ENCODE results near the gene CARD10.

Gene CARD10

DNA sequence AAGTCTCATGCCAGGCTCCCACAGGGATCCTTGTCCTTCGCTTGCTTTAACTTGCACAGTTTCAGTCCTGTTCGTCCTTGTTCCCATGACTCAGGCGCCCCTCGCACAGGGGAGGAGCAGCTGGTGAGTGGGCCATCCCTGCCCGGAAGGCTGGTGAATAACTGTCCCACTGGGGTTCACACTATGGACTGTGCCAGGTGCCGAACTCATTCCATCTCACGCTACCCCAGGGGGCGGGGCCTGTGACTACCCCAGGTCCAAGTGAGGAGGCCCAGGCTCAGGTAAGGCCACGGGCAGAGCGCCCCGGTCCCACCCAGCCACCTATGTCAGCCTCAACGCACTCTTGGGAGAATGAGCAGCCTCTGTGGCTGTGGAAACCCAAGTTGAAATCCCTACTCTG is 7.2 kb upstream of the CARD10 start:
- DNase-seq = no peak

DNA sequence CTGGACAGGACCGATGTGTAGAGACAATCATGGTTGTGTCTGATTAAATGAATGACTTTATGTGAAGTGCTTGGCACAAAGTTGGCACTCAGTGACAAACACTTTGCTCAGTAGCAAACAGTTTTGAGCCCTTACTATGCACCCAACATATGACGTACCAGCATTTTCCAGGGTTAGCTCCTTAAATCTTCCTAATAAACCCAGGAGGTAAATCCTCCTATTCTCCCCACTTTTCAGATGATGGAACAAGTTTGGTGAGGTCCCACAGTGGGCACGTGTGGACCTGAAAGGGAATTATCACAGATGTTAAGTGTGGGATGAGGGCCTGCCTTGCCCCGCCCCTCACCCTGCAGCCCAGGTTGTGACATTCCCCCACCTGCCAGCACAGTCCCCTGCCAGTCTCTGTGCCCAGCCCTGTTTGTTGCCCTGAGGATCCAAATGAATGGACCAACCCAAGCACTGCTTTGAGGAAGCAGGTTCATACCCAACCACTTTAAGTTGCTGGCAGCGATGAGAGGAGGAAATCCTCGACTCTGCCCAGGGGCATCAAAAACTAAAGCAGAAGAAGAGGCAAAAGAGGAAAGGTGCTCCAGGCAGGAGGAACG is 6.6 kb upstream of the CARD10 start:
- no peak for DNase-seq

DNA sequence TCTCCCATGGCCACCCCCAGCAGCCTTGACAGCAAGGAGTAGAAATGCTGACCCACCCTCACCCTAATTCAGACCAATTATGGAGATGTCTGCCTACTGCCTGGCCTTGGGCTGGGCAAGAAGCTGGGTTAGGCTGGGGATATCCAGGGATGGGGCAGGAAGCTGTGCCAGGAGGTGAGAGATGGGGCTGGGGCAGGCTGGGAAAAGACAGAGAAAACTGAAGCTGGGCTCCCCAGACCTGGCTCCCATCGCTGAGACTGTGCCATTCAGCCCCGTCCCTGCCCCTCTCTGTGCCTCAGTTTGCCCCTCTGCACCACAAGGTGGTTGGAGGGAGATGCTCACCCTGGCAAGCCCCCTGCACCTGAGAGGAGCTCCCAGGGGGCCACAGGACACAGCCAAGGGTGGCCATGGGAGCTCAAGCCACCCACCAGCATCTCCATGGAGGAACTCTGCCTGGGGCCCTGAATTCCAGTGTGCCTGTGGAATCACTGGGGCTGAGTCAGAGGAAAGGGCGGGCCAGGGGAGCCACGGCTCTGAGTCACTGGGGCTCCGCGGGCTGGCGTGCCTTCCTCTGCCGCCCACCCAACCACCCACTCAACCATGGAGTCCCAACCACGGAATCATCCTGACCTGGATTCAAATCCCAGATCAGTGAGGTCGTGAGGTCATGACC is 6.0 kb upstream of the CARD10 start:
- peak; percentile 81 for DNase-seq

DNA sequence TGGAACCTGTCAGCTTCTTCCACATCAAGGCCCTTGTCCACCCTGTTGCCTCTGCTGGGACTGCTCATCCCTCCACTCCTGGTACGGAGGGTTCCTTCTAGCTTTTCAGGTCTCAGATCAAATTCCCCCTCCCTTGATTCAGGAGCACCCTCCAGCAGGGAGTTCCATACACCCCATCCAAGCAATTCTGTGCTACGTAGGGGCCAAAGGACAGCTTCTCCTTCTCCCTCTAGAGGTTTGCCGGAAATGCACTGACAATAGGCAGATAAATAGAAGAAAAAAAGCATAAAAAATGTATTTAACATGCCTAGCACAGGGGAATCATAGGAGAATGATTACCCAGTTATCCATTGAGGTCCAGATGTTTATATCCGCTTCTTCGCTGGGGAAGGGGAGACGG is 3.3 kb upstream of the CARD10 start:
- no peak for DNase-seq

DNA sequence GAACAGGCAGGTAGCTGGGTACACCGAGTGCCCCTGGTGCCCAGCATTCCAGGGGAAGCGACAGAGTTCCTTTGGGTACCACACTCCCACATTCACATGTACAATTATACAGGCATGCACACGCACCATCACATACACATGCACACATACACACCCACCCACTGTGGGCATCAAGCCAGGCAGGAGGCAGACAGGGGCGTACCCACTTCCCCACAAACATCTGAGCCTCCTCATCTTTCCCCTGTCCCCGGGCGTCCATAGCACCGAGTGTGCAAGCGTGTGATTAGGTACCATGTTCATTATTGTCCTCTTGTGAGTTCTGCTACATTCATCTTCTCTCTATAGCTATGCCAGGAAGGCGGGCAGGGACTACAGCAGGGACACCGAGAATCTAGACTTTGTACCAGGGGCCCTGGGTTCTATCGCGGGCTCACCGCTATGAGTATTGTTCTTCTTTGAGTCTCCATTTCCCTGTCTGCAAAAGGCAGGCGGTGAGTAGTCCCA is 2.1 kb upstream of the CARD10 start:
- DNase-seq = no peak

DNA sequence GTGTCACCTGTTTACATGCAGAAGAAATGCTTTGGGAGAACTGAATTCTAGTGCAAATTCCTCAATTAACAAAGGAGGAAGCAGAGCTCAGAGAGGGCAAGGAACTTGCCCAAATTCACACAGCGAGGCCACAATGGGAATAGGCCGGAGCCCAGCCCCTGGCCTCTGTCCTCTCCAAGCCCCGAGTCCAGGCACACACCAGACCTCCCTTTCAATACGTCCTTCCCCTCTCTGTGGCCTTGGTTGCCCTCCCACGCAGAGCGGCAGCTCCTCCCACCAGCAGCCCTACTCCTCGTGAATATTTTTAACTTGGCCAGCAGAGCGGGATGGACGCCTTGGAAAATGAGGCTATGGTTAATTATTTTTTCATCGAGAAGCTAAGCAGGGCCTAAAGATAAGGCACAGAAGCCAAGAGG is 1.6 kb upstream of the CARD10 start:
- no peak for DNase-seq

DNA sequence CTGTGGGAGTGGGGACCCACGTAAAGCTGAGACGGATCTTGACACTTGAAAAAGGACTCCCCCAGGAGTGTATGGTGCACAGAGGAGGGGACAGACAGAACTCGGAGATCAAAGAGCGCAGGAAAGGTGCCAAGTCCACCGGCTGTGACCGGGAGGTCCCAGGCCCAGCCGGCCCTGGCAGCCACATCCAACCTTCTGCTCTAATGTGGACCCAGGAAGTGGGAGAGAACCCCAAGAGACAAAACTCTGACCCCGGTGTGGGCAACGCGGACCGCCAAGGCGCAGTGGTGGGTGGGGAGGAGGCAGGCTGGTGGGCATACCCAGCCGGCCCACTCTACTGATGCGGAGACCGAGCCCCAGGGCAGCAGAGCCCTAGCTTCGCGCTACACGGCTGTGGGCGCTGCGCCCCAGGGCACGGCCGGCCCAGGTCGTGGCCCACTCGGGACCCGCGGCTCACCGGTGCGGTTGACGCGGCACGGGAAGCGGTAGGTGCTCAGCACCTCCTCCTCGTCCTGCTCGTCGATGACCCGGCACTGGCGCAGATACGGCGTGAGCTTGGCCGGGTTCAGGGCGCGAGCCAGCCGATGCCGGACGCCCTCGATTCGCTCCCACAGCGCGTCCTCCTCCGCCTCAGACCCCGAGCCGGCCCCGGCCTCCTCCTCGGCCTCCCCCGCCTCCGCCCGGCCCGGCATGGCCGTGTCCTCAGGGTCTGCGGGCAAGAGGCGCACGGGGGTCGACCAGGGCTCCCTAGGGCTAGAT is 527 bp downstream of the CARD10 start:
- DNase-seq = no peak

DNA sequence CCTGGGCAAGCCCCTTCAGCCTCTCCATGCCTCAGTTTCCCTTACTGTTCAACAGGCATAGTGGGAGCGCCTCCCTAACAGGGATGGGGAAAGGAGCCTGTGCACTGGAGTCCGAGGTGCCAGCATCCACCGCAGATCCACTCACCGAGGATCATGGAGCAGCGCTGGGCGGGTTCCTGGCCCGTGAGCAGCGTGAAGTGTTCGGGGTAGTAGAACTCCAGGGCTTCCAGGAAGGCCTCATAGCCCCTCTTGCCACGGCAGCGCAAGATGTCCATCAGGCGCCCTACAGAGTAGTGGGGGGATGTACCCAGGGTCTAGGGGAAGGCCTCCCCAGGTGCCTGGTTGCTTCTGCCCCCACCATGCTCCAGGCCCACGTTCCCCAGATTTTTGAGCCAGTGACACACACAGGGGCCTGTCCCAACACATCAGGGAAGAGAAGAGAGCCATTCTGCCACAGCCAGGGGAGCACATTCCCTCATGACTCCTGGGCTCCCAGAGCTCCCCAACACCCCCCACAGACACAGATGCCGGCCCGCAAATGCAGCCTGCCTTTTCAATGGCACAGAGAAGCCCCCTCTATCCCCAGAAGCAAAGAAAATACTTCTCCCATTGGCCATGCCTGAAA is 1.3 kb downstream of the CARD10 start:
- DNase-seq = peak; percentile 11

DNA sequence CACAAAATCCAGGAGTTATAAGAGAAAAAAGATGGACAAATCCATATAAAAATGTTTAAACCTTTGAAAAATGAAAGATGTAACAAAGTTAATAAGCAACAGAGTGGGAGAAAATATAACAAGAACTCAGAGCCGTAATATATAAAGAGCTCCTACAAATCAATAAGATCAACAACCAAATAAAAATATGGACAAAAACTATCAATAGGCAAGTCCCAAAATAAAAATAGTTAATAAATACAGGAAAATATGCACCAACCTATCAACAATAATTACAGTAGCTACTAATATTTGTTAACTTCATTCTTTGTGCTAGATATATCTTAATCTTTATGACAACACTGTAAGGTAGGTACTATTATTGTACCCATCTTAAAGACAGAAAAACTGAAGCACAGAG is 2.8 kb downstream of the CARD10 start:
- DNase-seq = no peak

DNA sequence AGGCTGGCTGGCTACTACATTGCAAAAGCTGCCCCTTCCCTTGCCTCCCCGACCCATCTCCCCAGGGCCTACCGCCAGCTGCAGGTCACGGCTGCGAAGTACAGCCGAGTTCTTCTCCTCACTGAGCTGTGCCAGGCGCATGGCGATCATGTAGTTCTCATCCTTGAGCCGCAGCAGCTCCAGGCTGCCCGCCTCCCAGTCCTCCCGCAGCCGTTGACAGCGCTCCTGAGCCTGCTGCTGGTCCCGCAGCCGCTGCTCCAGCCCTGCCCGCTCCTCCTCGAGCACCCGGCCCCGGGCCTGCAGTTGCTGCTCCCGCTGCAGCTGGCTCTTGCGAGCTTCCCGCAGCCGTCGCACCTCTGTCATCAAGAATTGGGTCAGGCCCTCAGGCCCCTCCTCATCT is 3.3 kb downstream of the CARD10 start:
- DNase-seq = no peak

DNA sequence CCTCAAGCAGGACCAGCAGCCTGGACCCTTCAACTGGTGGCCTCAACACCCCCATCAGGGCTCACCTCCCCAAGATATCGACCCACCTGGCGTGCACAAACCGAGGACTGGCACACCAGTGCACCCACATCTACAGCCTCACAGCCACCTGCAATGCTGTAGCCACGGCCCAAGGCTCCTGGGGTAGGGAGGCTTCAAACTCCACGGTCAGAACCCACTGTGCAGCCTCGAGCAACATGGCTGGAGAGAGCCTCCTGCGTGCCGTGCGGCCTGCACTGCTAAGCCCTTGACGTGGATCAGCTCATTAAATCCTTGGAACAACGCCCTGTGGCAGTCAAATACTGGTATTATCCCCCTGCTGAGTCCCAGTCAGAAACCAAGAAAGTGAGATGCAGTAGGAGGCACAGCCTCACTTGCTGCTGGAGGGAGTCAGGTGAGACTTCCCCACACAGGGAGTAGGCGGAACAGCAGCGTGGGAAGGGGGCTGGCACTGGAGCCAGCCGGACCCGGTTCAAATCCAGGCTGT is 4.6 kb downstream of the CARD10 start:
- no peak for DNase-seq

DNA sequence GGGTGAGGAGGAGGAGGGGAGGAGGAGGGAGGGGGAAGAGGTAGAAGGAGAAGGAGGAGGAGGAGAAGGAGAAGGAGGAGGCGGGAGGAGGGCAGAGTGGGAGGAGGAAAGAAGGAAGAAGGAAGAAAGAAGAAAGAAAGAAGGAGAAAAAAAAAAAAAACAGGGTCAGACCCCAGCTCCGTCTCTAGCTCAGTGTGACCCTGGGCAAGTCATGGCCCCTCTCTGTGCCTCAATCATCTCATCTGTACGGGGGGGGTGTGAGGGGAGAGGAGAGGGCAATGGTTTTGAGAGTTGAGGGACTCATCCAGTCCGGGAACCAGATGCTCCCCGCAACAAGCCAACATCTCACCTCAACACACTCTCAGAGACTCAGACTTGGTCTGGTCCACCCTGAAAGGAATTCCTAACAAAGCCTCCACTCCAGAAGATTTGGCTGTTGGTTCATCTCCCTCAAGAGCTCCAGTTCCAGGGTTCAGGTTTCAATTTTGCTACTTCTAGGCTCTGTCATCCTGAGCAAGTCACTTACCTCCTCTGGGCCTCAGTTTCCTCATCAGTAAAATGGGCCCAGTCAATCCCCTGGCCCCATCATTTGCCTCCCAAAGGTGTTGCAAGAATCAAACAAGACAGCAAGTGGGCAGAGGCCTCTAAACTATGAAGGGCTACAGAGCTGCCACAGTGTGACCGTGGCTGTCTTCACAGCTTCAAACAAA is 7.7 kb downstream of the CARD10 start:
- no peak for DNase-seq

DNA sequence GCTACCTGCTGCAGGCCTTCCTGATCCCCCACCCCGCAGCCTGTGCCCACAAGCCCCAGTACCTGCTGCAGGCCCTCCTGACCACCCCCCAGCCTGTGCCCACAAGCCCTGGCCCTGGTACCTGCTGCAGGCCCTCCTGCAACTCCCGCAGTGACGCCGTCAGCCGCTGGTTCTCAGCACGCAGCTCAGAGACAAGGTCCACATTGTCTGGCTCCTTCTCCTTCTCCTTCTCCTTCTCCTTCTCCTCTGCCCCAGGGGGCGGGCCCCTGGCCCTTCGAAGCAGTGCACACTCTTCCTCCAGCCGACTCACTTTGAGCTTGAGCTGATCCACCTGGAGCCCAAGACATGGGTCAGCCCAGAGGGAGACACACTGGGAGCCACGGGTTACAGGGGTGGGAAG is 9.1 kb downstream of the CARD10 start:
- DNase-seq = no peak

DNA sequence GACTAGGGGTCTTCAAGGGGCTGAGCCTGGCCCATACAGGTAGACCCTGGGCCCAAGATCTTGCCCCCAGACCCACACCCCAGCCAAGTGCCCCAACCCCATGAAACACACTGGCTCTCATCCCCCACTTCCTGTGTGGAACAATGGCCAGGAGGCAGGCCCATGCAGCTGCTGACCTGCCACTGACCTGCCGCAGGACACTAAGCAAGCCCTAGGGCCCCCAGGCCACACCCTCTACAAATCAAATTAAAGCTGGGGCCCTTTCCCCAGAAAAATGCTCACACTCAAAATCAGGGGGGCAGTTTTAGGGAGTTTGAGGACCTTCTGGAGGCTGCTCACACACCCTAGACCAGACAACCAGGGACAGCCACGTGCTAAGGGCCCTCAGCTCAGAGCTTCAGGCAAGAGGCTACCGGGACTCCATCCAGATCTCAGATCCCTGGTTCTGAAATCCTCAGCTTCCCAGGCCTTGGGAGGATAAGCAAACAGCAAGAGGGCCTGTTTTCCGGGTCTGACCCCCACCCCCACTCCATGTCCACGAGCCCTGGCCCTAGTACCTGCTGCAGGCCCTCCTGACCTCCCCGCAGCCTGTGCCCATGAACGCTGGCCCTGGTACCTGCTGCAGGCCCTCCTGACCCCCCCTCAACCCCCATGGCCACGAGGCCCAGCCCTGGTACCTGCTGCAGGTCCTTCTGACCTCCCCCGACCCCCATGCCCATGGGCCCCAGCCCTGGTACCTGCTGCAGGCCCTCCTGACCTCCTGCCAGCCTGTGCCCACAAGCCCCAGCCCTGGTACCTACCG is 10.0 kb downstream of the CARD10 start:
- DNase-seq = no peak

DNA sequence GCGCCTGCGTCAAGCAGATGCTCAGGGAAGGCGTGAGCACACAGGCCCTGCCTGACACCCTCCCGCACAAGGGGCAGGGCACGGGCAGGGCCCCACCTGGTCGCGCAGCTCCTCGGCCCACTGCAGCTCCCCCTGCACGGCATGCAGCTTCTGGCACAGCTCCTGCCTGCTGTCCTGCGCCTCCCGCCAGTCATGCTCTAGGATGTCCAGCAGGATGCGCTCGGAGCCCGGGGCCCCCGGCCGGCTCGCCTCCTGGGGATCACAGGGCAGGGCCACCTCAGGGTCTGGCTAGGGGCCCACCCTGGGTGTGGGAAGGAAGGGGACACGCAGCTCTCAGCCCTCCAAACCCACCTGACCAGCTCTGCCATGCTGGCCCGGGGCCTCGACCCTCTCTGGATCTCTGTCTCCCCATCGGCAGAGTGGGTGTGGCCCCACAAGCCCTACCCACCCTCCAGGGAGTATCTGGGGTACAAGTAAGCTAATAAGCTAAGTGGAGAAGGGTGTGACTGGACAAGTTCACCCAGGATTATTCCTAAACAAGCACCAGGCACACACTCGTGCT is 10.7 kb downstream of the CARD10 start:
- DNase-seq = no peak

DNA sequence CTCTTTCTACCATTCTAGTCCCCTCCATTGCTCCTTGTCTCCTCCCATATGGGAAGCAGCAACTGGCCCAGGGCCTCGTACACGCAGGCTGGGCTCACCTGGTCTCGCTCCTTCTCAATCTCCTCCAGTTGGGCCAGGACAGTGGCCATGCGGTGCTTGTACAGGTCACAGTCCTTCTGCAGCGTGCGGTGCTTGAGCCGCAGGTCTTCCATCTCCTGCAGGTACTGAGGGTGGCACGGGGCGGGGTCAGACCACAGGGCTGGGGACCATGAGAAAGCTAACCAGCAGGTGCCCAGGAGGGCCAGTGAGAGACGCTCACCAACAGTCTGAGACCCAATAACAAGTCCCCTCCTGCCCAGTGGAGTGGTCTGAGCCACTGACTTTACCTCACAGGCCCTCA is 11.5 kb downstream of the CARD10 start:
- no peak for DNase-seq

DNA sequence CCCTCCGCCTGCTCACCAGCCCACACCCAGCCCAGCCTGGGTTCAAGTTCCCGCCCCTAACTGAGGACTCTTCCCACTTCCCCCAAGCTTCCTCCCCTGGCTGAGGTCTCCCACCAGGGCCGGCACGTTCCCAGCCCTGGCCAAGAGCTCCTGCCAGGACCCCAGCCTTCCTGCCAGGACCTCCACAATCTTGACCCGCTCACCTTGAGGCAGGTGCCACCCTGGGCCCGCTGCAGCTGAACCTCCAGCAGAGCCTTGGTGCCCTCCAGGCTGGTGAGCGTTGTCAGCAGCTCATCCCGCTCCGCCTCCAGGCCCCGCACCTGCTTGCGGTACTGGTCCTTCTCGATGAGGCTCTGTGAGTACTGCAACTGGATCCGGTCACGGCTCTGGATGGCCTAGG is 13.2 kb downstream of the CARD10 start:
- no peak for DNase-seq

DNA sequence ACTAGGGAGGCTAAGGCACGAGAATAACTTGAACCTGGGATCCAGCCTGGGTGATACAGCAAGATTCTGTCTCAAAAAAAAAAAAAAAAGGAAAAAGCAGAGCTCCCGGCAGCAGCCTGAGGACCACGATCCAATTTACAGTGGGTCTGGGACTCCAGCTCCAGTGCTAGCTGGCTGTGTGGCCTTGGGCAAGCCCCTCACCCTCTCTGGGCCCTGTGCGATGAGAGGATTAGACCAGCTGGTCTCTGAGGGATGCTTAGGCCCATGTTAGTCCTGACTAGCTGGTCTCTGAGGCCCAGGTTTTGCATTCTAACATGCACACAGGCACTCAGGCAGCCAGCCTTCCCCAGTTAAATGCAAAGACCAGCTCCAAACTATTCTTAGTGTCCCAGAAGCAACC is 13.7 kb downstream of the CARD10 start:
- DNase-seq = no peak

DNA sequence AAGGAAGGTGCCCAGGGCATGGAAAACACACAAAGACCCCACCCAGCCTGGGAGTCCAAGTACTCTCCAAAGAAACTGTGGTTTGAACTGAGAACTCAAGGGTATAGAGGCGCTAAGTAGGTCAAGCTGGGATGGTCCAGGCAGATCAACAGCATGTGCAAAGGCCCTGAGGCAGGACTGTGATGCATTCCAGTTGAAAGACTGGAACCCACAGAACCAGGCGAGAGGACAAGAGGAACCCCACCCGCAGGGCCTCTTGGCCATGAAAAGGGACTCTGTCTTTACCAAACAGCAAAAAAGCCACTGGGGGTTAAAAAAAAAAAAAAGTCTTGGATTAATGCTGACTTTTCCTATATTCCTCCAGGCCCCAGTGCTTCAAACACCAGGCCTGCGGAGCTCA is 14.3 kb downstream of the CARD10 start:
- no peak for DNase-seq

DNA sequence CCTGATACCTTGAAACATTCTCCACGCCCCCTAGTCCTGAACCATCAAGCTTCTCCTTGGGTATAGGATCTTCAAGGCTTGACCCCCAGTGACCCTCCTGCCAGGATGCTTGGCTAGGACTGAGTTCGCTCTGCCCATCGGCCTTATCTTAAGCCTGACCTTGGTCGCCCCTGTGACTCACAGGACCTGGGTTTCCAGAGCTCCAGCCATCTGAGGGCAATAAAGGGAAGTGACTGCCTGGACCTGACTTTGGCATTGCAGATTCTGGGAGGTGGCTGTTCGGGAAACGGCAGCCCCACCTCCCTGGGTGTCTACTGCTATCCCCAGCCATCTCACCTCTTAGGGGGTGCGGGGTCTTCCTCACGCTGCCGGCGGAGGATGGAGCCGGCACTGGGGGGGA is 15.4 kb downstream of the CARD10 start:
- no peak for DNase-seq

DNA sequence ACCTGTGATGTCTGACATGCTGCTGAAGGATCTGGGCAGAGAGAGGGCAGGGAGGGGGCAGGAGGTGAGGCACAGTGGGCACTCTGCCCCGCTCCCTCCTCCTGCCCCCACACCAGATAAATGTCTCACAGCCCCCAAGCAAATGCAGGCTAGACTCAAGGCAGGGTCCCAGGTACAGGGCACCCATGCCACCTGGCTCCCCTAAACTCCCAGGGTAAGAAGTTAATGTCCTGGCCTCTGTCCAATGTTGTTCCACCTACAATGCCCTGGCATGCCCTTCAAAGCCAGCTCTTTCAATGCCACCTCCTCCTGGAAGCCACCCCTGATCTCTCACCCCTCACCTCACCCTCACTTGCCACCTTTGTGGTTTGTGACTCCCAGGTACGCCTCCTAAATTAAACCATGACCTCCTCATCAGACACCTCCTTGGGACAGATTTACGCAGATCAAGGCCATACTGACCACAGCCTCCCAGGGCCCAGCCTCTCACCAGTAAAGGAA is 16.0 kb downstream of the CARD10 start:
- DNase-seq = no peak
